AG04450 (cell line): Measurements from ENCODE around the gene SERPINA6. TPM values are rescaled to one million over a fixed set of nuclear protein-coding genes. Genes with fewer than 3 reads are reported as not detected.

Experiments used
- CTCF ChIA-PET: fragments of 300-600, 350-600 bp; formaldehyde crosslinking; extraction: SDS; loops from one replicate; lab custom pipeline; 2022; ENCODE audit warnings: antibody characterized with exemption, inconsistent platforms; lab: Charles Lee
- POLR2A ChIA-PET: fragments of 350-600 bp; formaldehyde crosslinking; extraction: SDS; loops from one replicate; lab custom pipeline; 2021; ENCODE audit warnings: antibody characterized with exemption, inconsistent platforms; lab: Yijun Ruan, JAX
- DNase-seq: peaks from one replicate; pipeline ENCODE4 v3.0.0-alpha.2; 2011; ENCODE audit warnings: low read depth, low spot score
- H3K27ac ChIP-seq: one replicate; pipeline ENCODE4 v1.5.1; 2012; ENCODE audit warnings: low read depth, low read length, control low read depth
- H3K27me3 ChIP-seq: one replicate; pipeline ENCODE4 v1.6.0; 2012; ENCODE audit warnings: low read length; ENCODE audit not compliant: control insufficient read depth, insufficient read depth
- H3K4me3 ChIP-seq: 2 replicates; pipeline ENCODE4 v1.5.1; 2011; ENCODE audit warnings: mild to moderate bottlenecking, low read depth, low read length, control low read depth
- H3K9me3 ChIP-seq: 2 replicates; pipeline ENCODE4 v1.5.1; 2012; ENCODE audit warnings: low read length; ENCODE audit not compliant: control insufficient read depth, insufficient read depth
- polyA plus RNA-seq: library from polyadenylated mRNA; depleted of rRNA; stranded (reverse); fragments of >200 nt; gene quantifications from 2 replicates; pipeline ENCODE4 v1.2.3, GENCODE V29; 2011
- TF ChIP-seq, protein P1 (sequence below): IDR thresholded peaks from 2 replicates; pipeline ENCODE4 v1.5.1; 2011; ENCODE audit warnings: low read depth, low read length, control low read depth, inconsistent platforms

The SERPINA6 gene
- polyA plus RNA-seq, 1 experiment: not detected

- CTCF ChIA-PET: no interaction called here
- Histone ChIP-seq H3K4me3 (no peak overlapping the region), H3K9me3 (peaks cover 3% of the 10 kb centered on the region; the same call in 1 of the 2 replicates), H3K27ac (no peak overlapping the region), H3K27me3 (no peaks in the 10 kb centered on the region)
- POLR2A ChIA-PET: no interaction called here
- TF ChIP-seq, protein P1, sequence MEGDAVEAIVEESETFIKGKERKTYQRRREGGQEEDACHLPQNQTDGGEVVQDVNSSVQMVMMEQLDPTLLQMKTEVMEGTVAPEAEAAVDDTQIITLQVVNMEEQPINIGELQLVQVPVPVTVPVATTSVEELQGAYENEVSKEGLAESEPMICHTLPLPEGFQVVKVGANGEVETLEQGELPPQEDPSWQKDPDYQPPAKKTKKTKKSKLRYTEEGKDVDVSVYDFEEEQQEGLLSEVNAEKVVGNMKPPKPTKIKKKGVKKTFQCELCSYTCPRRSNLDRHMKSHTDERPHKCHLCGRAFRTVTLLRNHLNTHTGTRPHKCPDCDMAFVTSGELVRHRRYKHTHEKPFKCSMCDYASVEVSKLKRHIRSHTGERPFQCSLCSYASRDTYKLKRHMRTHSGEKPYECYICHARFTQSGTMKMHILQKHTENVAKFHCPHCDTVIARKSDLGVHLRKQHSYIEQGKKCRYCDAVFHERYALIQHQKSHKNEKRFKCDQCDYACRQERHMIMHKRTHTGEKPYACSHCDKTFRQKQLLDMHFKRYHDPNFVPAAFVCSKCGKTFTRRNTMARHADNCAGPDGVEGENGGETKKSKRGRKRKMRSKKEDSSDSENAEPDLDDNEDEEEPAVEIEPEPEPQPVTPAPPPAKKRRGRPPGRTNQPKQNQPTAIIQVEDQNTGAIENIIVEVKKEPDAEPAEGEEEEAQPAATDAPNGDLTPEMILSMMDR: no peak
- no peak for DNase-seq
Observed at GRCh38 chr14:94314890-94315289, 8.2 kb downstream of the SERPINA6 start.

GRCh38 chr14:94313991-94314655 lies 9.0 kb downstream of the SERPINA6 start:
- peaks cover 3% of the 10 kb centered on the region; the same call in 1 of the 2 replicates for H3K9me3 ChIP-seq
- no peak overlapping the region for H3K4me3 ChIP-seq
- POLR2A ChIA-PET: no interaction called here
- DNase-seq: no peak
- no peaks in the 10 kb centered on the region for H3K27me3 ChIP-seq
- CTCF ChIA-PET: no interaction called here
- no peak overlapping the region for H3K27ac ChIP-seq
- TF ChIP-seq, protein P1: no peak

DNA sequence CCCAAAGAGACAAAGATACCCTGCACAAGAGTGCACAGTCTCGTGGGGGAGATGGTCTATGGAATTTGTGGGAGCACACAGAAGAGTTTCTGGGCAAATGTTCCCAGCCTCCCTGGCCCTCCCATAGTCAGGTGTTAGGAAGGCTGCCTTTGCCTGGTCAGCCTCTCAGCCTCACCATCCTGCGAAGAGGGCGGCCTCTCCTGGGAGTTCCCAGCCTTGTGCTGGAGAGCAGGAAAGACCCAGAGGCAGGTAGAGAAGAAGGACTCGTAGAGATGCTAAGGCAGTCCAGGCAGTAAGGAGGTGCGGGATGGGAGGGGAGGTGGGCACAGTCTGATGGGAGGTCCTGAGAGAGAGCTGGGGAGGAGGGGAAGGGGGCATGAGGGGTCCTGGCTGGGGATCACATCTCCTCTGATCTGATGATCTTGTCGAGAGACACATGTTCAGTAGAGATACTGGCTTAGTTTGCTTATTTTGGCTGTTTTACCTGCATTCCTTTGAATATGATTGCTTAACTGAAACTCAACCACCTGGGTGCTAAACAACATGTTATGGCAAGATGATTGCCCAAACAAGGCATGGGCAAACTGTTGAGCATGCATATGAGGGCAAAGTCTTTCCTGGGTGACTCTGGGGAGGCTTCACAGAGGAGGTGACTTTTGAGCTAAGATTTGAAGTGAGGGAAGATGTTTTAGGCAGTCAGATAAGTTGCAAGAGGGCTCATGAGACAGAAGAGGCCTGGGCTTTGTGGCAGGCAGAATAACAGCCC lies 10.5 kb downstream of the SERPINA6 start:
- Histone ChIP-seq H3K27ac (no peak overlapping the region), H3K9me3 (peaks cover 3% of the 10 kb centered on the region; the same call in 1 of the 2 replicates), H3K4me3 (no peak overlapping the region), H3K27me3 (peaks cover 2% of the 10 kb centered on the region)
- CTCF ChIA-PET: no interaction called here
- POLR2A ChIA-PET: no interaction called here
- TF ChIP-seq, protein P1: no peak
- DNase-seq: no peak

DNA sequence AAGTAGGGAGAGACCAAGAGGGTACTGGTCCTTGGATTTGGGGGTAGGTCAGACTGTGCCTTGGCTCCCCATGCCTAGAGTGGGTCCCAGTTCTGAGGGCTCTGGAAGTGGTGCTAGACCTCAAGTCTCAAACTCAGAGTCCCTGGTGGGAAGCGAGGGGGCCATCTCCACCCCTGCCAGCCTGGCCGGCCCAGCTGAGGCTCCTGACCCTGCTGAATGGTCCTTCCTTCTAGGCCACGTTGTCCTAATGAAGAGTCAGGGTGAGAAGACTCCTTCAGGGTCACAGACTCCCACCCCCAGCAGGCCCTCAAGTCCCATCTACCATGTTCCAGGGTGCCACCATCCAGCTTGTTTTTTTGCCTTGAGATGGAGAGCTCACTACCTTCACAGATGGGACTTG lies 12.9 kb downstream of the SERPINA6 start:
- POLR2A ChIA-PET: no interaction called here
- Histone ChIP-seq H3K9me3 (peaks cover 3% of the 10 kb centered on the region; the same call in 1 of the 2 replicates), H3K4me3 (no peak overlapping the region), H3K27me3 (peaks cover 2% of the 10 kb centered on the region), H3K27ac (no peak overlapping the region)
- DNase-seq: no peak
- CTCF ChIA-PET: no interaction called here
- TF ChIP-seq, protein P1: no peak

GRCh38 chr14:94309721-94310120 lies 13.4 kb downstream of the SERPINA6 start:
- H3K4me3 ChIP-seq: no peak overlapping the region
- H3K27me3 ChIP-seq: peaks cover 2% of the 10 kb centered on the region
- no peak overlapping the region for H3K27ac ChIP-seq
- no peak for DNase-seq
- ChIA-PET POLR2A (no interaction called here), CTCF (no interaction called here)
- TF ChIP-seq, protein P1: no peak
- H3K9me3 ChIP-seq: peaks cover 3% of the 10 kb centered on the region; the same call in 1 of the 2 replicates
